ENCODE results near the gene OR10H5. TPM values are rescaled to one million over a fixed set of nuclear protein-coding genes. Genes with fewer than 3 reads are reported as not detected.

Gene OR10H5
- polyA plus RNA-seq, 2 of the 4 experiments (the other 2 are of a cell fraction), result not detected

DNA sequence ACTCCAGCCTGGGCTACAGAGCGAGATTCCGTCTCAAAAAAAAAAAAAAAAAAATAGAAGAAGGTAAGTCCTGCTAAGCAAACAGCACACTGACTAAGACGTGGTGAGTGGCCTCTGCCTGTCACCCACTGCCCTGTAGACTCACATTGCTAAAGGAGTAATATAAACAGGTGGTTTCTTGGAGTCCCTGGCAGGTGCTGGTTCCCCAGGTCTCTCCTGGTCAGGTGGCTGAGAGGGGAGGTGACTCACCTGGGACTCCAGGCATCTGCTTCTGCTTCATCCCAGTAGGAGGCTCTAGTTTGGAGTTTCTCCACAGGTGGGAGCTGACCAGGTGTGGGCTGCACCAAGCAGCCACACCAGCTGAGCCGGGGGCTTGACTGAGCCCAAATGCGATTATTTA, 27.8 kb downstream of the OR10H5 start, which contains the start of gene OR10H1:
OR10H1 (minus strand) TSS at position 359 of the 400 bp plus-strand sequence. CDS start 7,627 bp downstream, outside the sequence.
- FAIRE-seq (no peak), ATAC-seq (no peak), DNase-seq (ENCODE audit: low read depth in 1 of 2, low spot score in 1 of 2) (no peak)
- WGBS (ENCODE audit: missing lambda C conversion rate), result 15% methylated on average over 5 of the region's 5 CpGs
- CTCF ChIA-PET, result no interaction called here
- Histone ChIP-seq H3K4me2 (no peak within 1 kb of the TSS), H3K4me3 (no peak within 1 kb of the TSS), H3K4me1 (no peaks in the 10 kb centered on the region), H3K9me3 (no peaks in the 10 kb centered on the region), H3K27ac (no peak within 1 kb of the TSS)
- POLR2A ChIA-PET, result no interaction called here
- no peak for TF ChIP-seq SMC3 (IDR thresholded peaks at IDR 0.05)
- no peak for TF ChIP-seq TP53 (CRISPR knock-in tag; IDR thresholded peaks at IDR 0.05)
- TF ChIP-seq, protein P1, sequence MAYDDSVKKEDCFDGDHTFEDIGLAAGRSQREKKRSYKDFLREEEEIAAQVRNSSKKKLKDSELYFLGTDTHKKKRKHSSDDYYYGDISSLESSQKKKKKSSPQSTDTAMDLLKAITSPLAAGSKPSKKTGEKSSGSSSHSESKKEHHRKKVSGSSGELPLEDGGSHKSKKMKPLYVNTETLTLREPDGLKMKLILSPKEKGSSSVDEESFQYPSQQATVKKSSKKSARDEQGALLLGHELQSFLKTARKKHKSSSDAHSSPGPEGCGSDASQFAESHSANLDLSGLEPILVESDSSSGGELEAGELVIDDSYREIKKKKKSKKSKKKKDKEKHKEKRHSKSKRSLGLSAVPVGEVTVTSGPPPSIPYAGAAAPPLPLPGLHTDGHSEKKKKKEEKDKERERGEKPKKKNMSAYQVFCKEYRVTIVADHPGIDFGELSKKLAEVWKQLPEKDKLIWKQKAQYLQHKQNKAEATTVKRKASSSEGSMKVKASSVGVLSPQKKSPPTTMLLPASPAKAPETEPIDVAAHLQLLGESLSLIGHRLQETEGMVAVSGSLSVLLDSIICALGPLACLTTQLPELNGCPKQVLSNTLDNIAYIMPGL (CRISPR knock-in tag; IDR thresholded peaks at IDR 0.05; ENCODE audit: borderline replicate concordance), result no peak
- TF ChIP-seq POLR2AphosphoS2 (conservative IDR thresholded peaks at IDR 0.05; ENCODE audit: low read length), result no peak
- no peak for TF ChIP-seq BHLHE40 (IDR thresholded peaks at IDR 0.05; ENCODE audit: low read depth, low read length)
- TF ChIP-seq CBX2 (IDR thresholded peaks at IDR 0.05; ENCODE audit: borderline replicate concordance, low read depth), result no peak
- TF ChIP-seq, protein P2, sequence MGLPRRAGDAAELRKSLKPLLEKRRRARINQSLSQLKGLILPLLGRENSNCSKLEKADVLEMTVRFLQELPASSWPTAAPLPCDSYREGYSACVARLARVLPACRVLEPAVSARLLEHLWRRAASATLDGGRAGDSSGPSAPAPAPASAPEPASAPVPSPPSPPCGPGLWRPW (IDR thresholded peaks at IDR 0.05), result no peak

DNA sequence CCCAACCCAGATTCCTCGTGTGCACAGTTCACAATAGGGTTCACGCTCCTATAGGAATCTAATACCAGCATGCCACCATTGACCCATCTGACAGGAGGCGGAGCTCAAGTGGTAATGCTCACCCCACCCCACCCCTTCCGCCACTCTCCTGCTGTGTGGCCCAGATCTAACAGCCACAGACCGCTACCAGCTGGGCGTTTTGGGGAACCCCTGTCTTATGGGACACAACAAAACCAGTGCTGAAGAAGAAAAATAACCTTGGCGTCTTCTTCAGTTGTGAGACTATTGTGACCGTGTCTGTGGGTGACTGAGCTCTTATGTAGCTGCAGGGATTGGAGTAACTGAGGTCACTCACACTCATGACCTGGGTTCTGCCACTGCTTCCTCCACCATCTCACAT, 33.2 kb downstream of the OR10H5 start:
- ChIA-PET POLR2A (no interaction called here), CTCF (interaction anchor here (1.0 kb wide), 1 partner anchor 12 kb away, joined by 3 read pairs; no protein-coding TSS in a partner anchor)
- FAIRE-seq (no peak), DNase-seq (ENCODE audit: low read depth in 1 of 2, low spot score in 1 of 2) (no peak), ATAC-seq (no peak)
- no peaks in the 10 kb centered on the region for H3K4me1 ChIP-seq
- H3K9me3 ChIP-seq, result no peaks in the 10 kb centered on the region
- no peak overlapping the region for H3K27ac ChIP-seq
- TF ChIP-seq MYC (IDR thresholded peaks at IDR 0.05; ENCODE audit: borderline replicate concordance, low read length), result no peak
- TF ChIP-seq FOXS1 (CRISPR knock-in tag; IDR thresholded peaks at IDR 0.05), result no peak
- TF ChIP-seq, protein P1 (CRISPR knock-in tag; IDR thresholded peaks at IDR 0.05; ENCODE audit: borderline replicate concordance), result no peak
- TF ChIP-seq GATA3 (IDR thresholded peaks at IDR 0.05; ENCODE audit: borderline replicate concordance), result no peak
- no peak for TF ChIP-seq CEBPB (IDR thresholded peaks at IDR 0.05)
- no peak for TF ChIP-seq BHLHE40 (IDR thresholded peaks at IDR 0.05; ENCODE audit: low read depth, low read length)
- TF ChIP-seq HOXB5 (CRISPR knock-in tag; IDR thresholded peaks at IDR 0.05), result no peak
- TF ChIP-seq CBX2 (IDR thresholded peaks at IDR 0.05; ENCODE audit: borderline replicate concordance, low read depth), result no peak
- no peak for TF ChIP-seq RCOR1 (IDR thresholded peaks at IDR 0.05; ENCODE audit: low read depth, low read length)
- no peak for TF ChIP-seq ZNF302 (CRISPR knock-in tag; IDR thresholded peaks at IDR 0.05)
- TF ChIP-seq, protein P3, sequence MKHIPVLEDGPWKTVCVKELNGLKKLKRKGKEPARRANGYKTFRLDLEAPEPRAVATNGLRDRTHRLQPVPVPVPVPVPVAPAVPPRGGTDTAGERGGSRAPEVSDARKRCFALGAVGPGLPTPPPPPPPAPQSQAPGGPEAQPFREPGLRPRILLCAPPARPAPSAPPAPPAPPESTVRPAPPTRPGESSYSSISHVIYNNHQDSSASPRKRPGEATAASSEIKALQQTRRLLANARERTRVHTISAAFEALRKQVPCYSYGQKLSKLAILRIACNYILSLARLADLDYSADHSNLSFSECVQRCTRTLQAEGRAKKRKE (CRISPR knock-in tag; IDR thresholded peaks at IDR 0.05; ENCODE audit: low read depth), result no peak
- TF ChIP-seq, protein P4, sequence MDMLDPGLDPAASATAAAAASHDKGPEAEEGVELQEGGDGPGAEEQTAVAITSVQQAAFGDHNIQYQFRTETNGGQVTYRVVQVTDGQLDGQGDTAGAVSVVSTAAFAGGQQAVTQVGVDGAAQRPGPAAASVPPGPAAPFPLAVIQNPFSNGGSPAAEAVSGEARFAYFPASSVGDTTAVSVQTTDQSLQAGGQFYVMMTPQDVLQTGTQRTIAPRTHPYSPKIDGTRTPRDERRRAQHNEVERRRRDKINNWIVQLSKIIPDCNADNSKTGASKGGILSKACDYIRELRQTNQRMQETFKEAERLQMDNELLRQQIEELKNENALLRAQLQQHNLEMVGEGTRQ (IDR thresholded peaks at IDR 0.05), result no peak
- TF ChIP-seq KDM5A (IDR thresholded peaks at IDR 0.05), result no peak
- no peak for TF ChIP-seq CHD2 (IDR thresholded peaks at IDR 0.05; ENCODE audit: low read length, partially characterized antibody)
- no peak for TF ChIP-seq RNF2 (IDR thresholded peaks at IDR 0.05; ENCODE audit: borderline replicate concordance, low read depth)
- TF ChIP-seq FOSB (CRISPR knock-in tag; IDR thresholded peaks at IDR 0.05), result no peak
- TF ChIP-seq, protein P5, sequence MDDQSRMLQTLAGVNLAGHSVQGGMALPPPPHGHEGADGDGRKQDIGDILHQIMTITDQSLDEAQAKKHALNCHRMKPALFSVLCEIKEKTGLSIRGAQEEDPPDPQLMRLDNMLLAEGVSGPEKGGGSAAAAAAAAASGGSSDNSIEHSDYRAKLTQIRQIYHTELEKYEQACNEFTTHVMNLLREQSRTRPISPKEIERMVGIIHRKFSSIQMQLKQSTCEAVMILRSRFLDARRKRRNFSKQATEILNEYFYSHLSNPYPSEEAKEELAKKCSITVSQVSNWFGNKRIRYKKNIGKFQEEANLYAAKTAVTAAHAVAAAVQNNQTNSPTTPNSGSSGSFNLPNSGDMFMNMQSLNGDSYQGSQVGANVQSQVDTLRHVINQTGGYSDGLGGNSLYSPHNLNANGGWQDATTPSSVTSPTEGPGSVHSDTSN (IDR thresholded peaks at IDR 0.05), result no peak
- no peak for TF ChIP-seq HOXB13 (CRISPR knock-in tag; IDR thresholded peaks at IDR 0.05; ENCODE audit: low read depth)
- no peak overlapping the region for H3K4me2 ChIP-seq
- no peak overlapping the region for H3K4me3 ChIP-seq
- WGBS (ENCODE audit: missing lambda C conversion rate), result 51% methylated on average over 7 of the region's 8 CpGs
